NB4 (cell line): ENCODE data around the gene ARHGAP24.

Source experiments
- POLR2A ChIP-seq: IDR thresholded peaks from 2 replicates; pipeline ENCODE4 v1.6.1; 2011; ENCODE audit warnings: mild to moderate bottlenecking; ENCODE audit not compliant: insufficient read length; ENCODE audit errors: extremely low read depth
- TF ChIP-seq, protein P1 (sequence below): IDR thresholded peaks from one replicate; pipeline ENCODE4 v1.5.1; 2012; ENCODE audit warnings: low read depth, low read length
- TF ChIP-seq, protein P2 (sequence below): IDR thresholded peaks from 2 replicates; pipeline ENCODE4 v1.6.1; 2011; ENCODE audit warnings: low read depth, low read length

DNA sequence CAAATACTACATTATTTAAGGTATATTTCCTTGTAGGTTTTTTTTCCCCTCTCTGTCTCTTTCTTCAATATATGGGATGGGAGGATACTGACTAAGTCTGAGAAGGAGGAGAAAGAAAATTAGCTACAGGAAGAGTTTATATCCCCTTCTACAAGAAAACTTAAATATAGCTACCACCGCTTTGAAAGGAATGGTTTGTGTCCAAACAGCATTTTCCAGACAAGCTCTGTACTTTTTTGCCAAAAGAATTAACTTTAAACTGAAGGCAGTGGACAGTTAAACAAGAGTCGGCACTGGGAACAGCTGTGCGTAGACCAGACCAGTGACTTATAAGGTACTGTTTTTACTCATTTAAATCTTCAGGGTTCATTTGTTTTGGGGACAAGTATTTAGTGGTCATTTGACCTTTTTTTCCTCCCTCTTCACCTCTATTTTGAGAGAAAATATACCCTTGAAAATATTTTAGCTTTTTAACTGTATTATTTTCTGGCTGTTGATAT is 303.7 kb downstream of the ARHGAP24 start:
- TF ChIP-seq, protein P1, sequence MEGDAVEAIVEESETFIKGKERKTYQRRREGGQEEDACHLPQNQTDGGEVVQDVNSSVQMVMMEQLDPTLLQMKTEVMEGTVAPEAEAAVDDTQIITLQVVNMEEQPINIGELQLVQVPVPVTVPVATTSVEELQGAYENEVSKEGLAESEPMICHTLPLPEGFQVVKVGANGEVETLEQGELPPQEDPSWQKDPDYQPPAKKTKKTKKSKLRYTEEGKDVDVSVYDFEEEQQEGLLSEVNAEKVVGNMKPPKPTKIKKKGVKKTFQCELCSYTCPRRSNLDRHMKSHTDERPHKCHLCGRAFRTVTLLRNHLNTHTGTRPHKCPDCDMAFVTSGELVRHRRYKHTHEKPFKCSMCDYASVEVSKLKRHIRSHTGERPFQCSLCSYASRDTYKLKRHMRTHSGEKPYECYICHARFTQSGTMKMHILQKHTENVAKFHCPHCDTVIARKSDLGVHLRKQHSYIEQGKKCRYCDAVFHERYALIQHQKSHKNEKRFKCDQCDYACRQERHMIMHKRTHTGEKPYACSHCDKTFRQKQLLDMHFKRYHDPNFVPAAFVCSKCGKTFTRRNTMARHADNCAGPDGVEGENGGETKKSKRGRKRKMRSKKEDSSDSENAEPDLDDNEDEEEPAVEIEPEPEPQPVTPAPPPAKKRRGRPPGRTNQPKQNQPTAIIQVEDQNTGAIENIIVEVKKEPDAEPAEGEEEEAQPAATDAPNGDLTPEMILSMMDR: no peak
- TF ChIP-seq POLR2A: no peak
- TF ChIP-seq, protein P2, sequence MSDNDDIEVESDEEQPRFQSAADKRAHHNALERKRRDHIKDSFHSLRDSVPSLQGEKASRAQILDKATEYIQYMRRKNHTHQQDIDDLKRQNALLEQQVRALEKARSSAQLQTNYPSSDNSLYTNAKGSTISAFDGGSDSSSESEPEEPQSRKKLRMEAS: no peak
